ENCODE measurements around the gene TEX22.

TEX22 gene

GRCh38 chr14:105376521-105377440 is 21.6 kb upstream of the TEX22 start:
- no peak overlapping the region for H3K4me3 ChIP-seq
- TF ChIP-seq CTCF (IDR thresholded peaks at IDR 0.05) = no peak
- intact Hi-C loops (cut with DNase I; ENCODE audit: low total_unique reads) = no loop called here
- H3K4me1 ChIP-seq = no peaks in the 10 kb centered on the region
- peaks cover 0 to 28% (median 27%) of the 10 kb centered on the region in 3 donors for H3K36me3 ChIP-seq
- no peaks in the 10 kb centered on the region for H3K9me3 ChIP-seq
- no peak for DNase-seq
- H3K27ac ChIP-seq = no peak overlapping the region
- no peaks in the 10 kb centered on the region for H3K27me3 ChIP-seq

GRCh38 chr14:105377555-105378182 is 20.7 kb upstream of the TEX22 start:
- intact Hi-C loops (cut with DNase I; ENCODE audit: low total_unique reads) = no loop called here
- H3K4me1 ChIP-seq = no peaks in the 10 kb centered on the region
- no peaks in the 10 kb centered on the region for H3K27me3 ChIP-seq
- no peak for TF ChIP-seq CTCF (IDR thresholded peaks at IDR 0.05)
- DNase-seq = no peak
- no peak overlapping the region for H3K27ac ChIP-seq
- H3K4me3 ChIP-seq = no peak overlapping the region
- H3K9me3 ChIP-seq = no peaks in the 10 kb centered on the region
- H3K36me3 ChIP-seq = peaks cover 6 to 37% (median 36%) of the 10 kb centered on the region in 3 donors

- Histone ChIP-seq H3K4me3 (no peak overlapping the region), H3K27me3 (no peaks in the 10 kb centered on the region), H3K4me1 (no peaks in the 10 kb centered on the region), H3K36me3 (peaks cover 12 to 42% (median 42%) of the 10 kb centered on the region in 3 donors), H3K9me3 (no peaks in the 10 kb centered on the region), H3K27ac (no peak overlapping the region)
- intact Hi-C loops (cut with DNase I; ENCODE audit: low total_unique reads) = no loop called here
- no peak for DNase-seq
- no peak for TF ChIP-seq CTCF (IDR thresholded peaks at IDR 0.05)
These were observed 20.1 kb upstream of the TEX22 start for GRCh38 chr14:105378199-105378598.

- no peak for TF ChIP-seq CTCF (IDR thresholded peaks at IDR 0.05)
- DNase-seq = no peak
- peaks cover 18 to 50% (median 50%) of the 10 kb centered on the region in 3 donors for H3K36me3 ChIP-seq
These were observed 19.3 kb upstream of the TEX22 start for GRCh38 chr14:105378873-105379685.

GRCh38 chr14:105379946-105380345 is 18.4 kb upstream of the TEX22 start:
- TF ChIP-seq CTCF (IDR thresholded peaks at IDR 0.05) = no peak
- Histone ChIP-seq H3K27ac (no peak overlapping the region), H3K4me3 (no peak overlapping the region), H3K9me3 (no peaks in the 10 kb centered on the region), H3K36me3 (peaks cover 24 to 59% (median 58%) of the 10 kb centered on the region in 3 donors), H3K27me3 (no peaks in the 10 kb centered on the region), H3K4me1 (no peaks in the 10 kb centered on the region)
- intact Hi-C loops (cut with DNase I; ENCODE audit: low total_unique reads) = no loop called here
- no peak for DNase-seq

More at GRCh38 chr14:105378873-105379685, 19.3 kb upstream of the TEX22 start:
- intact Hi-C loops (cut with DNase I; ENCODE audit: low total_unique reads) = no loop called here
- Histone ChIP-seq H3K27ac (no peak overlapping the region), H3K9me3 (no peaks in the 10 kb centered on the region), H3K4me1 (no peaks in the 10 kb centered on the region), H3K27me3 (no peaks in the 10 kb centered on the region), H3K4me3 (no peak overlapping the region)
